GM21390 (cell line): Measurements from ENCODE around the gene GIMAP8.
A peak's percentile ranks its signal among the peaks of the same experiment; 100 is the strongest.

Experiments
- ATAC-seq: cut with Tn5 transposase; IDR thresholded peaks from one replicate; pipeline ENCODE4 v1.9.1; 2021; ENCODE audit not compliant: unreplicated experiment

GIMAP8 gene

DNA sequence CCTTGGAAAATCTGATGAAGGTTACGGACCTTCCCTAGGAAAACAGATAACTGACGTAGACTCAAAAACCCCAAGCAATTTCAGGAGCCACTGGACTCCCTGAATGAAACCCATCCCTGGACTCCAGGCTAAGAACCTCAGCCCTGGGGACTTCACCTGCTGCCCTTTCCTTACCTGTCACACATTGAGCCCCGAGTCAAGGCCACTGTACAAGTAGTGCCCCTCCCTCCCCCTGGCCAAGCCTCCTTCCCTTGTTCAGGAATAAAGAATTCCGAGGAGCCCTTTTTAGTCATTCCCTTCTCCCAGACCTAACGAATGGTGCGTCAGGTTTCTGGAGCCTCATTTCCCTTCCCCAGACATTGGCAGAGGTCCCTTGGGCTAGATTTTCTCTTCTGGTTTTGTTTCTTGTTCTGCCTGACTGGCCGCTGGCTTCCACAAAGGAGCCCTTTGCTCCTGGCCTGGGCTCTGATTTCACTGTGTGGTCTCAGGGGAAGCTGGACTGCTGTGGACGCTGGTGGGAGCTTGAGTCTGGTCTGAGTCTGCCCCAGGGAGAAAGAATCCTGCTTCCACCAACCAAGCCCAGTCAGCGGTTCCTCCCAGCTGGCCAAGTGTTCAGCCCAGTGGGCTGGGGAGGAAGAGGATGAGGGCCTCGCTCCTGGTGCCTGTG, 39.6 kb upstream of the GIMAP8 start:
- ATAC-seq, result no peak

- ATAC-seq, result no peak
Measured at GRCh38 chr7:150411606-150412005, 38.8 kb upstream of the GIMAP8 start.

GRCh38 chr7:150412016-150412415, 38.4 kb upstream of the GIMAP8 start:
- ATAC-seq, result no peak

DNA sequence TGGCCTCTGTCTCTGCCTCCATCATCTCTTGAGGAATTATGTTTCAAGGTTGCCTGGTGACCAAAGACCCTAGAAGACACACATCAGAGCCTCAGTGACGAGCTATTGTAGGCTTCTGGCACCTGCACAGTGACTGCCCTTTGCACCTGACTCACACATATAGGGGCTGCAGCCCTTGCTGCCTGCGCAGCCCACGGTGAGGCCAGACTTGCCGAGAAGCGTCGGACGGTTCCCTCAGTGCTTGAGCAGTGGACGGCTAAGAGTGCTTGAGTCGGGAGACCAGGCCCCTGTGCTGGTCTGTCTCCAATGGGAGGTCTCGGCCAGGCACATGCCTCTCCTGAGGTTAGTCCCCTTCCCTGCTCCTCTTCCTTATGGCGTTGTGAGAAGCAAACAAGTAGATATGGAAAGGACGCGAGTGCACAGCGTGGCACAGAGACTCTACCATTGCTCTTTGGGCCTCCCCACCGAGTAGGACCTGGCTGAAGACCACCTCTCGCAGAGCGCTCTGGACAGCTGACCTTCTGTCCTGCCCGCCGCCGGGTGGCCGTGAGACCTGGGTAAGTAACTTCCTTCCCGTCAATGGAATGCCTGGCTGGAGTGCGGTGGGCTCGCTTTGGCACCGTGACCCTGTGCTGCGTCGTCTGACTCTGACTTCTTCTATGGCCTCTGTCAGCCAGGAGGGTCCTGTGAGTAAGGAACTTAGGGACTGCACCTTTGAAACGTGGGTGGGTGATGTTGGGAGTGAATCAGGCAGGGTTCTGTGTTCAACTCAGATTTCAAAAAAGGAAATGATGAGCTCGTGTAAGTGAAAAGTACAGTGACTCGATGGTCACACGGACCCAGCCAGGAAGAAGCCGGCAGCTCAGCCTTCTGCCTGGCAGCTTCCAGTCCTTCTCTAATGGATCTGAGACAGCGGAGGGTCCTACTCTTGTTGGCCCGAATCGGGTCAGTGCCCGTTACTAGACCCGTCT, 37.6 kb upstream of the GIMAP8 start:
- no peak for ATAC-seq

GRCh38 chr7:150413640-150414081, 36.8 kb upstream of the GIMAP8 start:
- ATAC-seq, result no peak

GRCh38 chr7:150415161-150416153, 35.0 kb upstream of the GIMAP8 start:
- ATAC-seq, result no peak

- no peak for ATAC-seq
Measured at GRCh38 chr7:150417239-150417638, 33.2 kb upstream of the GIMAP8 start.

DNA sequence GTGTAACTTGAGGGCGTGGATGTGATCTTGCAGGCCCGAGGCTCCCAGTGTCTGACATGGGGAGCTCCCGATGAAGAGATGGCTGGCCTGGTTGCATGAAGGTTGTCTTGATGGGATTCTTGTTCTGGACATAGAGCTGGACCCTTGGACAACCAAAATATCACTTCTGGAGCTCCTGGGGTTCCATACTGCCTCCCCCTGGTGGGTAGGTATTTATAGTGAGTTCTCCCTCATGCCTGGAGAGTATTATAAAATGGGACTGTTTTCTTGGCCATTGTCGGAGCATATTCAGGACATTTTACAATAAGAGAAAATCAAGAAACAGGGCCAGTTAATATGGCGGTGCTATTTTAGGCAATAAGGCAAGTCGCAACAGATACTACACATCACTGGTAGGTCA, 32.6 kb upstream of the GIMAP8 start:
- no peak for ATAC-seq

DNA sequence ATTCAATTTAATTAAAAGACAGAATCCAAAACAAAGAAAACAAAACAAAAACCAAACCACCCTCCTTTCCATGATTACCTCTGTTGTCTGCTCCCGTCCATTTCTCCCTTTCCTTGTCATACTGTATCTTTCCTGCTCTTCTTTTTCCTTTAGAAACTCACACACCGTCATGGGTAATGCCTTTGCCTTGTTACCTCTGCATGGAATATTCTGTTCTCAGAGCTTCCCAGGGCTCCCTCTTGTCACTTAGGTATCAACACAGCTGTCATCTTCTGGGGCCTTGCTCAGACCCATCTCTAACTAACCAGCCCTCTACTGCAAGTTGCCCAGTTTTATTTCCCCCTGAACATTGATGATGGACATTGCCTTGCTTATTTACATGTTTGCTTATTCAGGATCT, 30.2 kb upstream of the GIMAP8 start:
- no peak for ATAC-seq

DNA sequence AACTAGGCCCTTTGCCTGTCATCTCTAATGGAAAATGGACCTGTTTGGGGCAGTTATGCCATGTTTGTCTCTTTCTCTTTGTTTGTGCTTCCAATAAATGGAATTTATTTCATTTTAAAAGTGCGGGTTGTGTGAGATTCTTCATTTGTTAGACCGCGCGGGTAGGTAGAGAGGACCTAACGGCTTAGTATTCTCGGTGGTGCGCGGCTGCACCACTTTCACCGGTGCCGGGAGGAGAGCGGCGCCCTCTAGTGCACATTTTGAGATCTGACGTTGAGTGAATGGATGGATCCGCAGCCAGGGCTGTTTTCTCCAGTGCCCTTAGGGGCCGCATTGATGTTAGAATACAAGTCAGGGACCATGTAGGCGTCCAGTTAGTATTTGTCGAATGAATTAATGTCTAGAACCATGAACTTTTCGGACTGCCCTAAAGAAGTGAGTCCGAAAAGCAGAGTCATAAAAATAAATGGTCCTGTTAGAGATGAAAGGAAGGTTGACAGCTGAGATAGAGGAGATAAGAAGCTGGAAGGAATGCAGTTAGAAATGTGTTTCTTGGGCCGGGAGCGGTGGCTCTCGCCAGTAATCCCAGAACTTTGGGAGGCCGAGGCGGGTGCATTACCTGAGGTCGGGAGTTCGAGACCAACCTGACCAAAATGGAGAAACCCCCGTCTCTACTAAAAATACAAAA, 29.3 kb upstream of the GIMAP8 start:
- peak; percentile 100 for ATAC-seq

DNA sequence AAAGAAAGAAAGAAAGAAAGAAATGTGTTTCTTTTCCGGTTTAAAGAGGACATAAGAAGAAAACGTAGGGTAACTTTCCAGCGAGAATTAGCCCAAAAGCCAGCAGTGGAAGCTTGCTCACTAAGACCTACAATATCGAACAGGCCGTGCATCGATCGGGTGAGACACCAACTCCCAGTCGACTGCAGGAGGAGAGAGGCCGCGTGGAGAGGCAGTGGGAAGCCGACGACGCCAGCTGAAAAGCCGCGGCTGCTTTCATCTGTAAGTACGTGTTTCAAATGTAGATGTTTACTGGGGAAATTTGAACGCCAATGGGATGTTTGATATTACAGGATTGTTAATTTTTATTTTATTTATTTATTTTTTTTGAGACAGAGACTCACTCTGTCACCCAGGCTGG, 28.6 kb upstream of the GIMAP8 start:
- ATAC-seq, result no peak

DNA sequence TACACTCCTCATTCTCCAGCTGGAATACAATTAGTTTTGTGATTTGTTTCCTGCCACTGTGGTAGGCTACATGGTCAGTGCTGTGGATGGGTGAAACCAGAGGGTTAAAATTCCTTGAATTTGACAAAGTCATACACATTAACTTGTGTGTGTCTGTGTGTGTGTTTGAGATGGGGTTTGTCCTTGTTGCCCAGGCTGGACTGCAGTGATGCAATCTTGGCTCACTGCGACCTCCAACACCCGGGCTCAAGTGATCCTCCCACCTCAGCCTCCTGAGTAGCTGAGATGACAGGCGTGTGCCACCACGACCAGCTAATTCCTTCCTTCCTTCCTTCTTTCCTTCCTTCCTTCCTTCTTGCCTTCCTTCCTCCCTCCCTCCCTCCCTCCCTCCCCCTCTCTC, 24.8 kb upstream of the GIMAP8 start:
- no peak for ATAC-seq

GRCh38 chr7:150428671-150429451, 21.6 kb upstream of the GIMAP8 start:
- peak; percentile 43 for ATAC-seq

GRCh38 chr7:150429699-150430098, 20.7 kb upstream of the GIMAP8 start:
- no peak for ATAC-seq

- no peak for ATAC-seq
Measured at GRCh38 chr7:150430465-150431085, 19.9 kb upstream of the GIMAP8 start.

GRCh38 chr7:150431839-150432658, 18.4 kb upstream of the GIMAP8 start:
- ATAC-seq, result no peak

DNA sequence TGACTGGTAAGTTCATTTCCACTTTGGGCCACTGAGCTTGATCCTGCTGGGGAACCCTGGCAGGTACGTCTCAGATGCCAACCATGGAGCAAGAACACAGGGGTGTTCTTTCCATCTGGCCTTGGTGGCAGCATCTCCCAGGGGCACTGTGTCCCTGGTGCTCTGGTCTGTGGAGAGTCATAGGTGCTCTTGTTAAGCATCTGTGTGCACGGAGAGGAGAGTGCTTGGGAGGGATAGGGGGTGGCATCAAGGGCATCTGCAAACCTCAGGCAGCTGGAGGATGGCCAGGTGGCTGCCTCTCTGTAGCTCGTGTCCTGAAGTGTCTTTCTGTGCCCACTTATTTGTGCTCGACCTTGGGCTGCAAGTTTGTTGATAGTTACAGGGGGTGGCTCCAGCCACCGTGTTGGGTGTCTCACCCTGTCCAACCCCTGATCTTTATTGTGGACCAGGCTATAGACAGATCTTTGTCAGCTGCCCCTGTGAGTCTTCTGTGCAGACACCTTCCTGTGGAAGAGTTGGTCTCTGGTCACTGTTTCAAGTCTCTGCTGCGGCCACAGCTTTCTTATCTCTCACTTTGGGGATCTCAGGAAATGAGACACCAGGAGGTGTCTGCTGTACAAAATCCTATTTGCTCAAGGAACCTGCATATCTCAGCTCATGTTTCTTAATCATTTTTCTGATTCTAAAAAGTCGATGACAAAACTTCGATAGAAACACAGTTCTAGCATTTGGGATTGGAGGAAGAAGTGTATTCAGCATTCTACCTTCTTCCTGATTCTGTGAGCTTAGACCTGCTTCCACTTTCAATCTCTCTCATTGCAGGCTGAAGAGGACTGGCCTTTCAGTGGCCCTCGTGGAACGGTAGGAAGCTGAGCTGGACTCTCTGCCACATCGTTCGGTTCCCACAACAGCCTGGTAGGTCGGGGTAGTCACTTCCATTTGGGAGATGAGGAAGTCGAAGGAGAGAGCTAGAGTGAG, 17.2 kb upstream of the GIMAP8 start:
- ATAC-seq, result no peak
